IPS DF 4.7 (cell line): Measurements from ENCODE around the gene ZNF541.
A peak's percentile ranks its signal among the peaks of the same experiment; 100 is the strongest.
"Not testable (repeated sequence)": the region's sequence is repeated elsewhere in the genome, so short reads cannot be mapped to it uniquely, and the experiment has no call there.

Source experiments
- DNase-seq: peaks from one replicate; pipeline ENCODE4 v3.0.0-alpha.2; 2013; ENCODE audit warnings: low spot score; ENCODE audit errors: extremely low read depth

ZNF541 gene

DNA sequence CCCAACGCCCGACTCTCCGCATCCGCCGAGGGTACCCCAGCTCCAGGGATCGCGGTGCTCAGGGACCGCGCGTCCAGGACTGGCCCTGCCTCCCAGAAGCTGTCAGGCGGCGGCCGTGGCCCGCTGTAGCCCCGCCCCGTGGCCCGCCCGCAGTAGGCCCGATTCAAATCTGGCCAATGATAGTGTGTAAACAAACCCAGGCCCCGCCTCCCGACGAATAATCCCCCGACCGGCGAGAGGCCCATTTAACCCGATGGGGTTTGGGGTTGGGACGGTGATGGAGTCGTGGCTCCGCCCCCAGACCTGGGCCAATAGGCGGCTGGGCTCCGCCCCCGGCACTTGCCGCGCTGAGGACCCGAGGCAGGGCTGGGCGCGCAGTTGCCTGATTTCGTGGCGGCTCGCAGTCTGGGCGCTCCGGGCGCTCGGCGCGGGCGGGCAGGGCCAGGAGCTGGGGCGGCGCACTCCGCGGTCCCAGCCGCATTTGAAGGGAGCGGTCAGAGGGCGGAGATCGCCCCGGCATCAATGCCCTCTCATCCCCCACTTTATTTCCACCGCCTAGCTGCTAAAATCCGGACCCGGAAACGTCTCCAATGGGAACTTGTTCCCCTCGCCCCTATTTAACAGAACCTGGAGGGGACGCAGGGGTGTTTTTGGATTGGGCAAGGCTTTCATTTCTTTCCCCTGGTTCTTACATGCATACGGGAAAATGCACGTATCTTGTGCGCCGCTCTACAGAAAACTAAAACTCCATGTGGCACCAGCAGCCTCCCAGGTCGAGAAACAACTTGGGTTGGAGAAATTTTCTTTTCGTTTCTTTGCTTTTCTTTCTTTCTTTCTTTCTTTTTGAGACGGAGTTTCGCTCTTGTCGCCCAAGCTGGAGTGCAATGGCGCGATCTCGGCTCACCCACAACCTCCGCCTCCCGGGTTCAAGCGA lies 27.6 kb upstream of the ZNF541 start:
- peak; percentile 89 for DNase-seq

DNA sequence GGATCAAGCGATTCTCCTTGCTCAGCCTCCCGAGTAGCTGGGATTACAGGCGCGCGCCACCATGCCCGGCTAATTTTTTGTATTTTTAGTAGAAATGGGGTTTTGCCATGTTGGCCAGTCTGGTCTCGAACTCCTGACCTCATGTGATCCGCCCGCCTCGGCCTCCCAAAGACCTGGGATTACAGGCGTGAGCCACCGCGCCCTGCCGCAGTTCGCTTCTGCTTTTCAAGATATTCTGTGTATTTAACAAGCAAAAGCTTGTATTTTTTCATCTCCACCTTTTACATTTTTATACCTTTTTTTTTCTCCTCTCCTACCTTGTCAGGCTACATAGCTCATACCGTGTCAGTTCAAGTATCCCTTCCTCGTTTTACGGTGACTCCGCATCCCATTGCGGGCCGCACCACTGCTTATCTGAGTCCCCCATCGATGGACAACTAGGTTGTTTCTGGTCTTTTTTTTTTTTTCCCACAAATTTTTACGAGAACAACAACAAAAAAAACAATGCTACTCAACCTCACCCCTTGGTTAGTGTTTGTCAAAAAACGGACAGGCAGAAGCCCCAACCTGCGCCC lies 26.8 kb upstream of the ZNF541 start:
- not testable (repeated sequence) for DNase-seq

DNA sequence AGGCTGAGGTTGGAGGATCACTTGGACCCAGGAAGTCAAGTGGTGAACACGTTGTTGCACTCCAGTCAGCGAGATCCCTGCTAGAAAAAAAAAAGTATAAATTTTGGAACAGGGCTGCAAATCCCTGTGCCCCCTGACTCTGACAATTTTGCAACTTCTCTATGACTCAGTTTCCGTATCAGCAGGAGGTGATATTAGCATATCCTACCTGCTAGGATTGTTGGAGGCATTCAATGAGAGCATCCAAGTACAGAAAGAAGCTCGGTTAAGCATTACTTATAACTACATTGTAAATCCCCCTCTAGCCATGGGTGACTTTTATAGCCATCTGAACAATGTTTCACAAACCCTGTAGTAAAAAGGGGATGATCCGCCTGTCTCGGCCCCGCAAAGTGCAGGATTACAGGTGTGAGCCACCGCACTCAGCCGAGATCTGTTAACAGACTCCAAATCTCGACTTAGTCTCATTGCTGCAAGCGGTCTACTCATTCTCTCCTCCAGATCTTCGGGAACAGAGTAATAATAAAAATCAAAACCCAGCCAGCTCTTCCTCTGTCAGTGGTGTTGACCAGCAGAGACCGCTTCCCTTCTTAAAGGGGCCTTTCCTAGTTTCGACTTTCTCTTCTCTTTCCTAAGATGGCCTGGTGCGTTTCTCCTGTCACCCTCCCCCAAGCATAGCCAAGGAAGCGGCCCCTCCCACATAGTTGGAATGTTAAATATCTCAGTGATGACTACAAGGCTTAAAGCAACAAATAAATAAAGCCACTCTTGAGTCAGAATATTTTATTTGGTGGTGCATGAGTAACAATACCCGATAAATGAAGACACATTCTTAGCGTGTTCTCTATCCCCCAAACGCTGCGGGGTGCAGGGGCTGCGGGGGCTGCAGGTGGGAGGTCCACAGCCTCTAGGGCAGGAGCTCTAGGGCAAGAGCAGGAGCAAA lies 25.7 kb upstream of the ZNF541 start:
- DNase-seq: no peak

DNA sequence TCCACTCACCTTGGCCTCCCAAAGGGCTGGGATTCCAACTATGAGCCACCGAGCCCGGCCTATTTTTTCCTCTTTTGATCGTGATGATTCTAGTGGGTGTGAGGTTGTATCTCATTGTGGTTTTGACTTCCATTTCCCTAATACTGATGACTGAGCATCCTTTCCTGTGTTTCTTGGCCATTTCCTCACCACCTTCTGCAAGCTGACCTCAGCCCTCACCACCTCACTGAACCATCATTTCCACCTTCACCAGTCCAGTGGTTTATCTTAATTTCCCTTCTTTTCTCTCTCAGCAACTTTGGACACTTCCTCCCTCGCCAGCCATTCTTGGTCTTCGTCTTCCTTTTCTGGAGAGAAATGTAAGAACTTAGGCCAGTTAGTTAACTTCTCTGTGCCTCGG lies 23.0 kb upstream of the ZNF541 start:
- no peak for DNase-seq

DNA sequence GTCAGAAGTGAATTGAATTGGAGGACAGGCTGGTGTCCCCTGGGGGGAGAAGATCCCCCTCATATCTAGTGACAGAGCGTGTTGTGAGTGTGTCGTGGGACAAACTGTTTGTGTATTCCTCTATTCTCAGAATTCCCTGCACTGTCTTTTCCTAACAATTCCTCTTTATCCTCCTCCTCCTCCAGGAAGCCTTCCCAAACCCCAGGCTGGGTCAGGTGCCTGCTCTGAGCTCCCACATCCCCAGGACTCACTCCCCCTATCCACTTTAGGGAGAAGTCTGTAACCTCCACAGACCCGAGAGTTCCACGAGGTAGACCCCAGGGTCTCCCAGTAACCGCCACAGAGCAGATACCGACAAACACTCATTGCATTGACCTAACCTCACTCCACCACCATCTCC lies 20.9 kb upstream of the ZNF541 start:
- DNase-seq: no peak

DNA sequence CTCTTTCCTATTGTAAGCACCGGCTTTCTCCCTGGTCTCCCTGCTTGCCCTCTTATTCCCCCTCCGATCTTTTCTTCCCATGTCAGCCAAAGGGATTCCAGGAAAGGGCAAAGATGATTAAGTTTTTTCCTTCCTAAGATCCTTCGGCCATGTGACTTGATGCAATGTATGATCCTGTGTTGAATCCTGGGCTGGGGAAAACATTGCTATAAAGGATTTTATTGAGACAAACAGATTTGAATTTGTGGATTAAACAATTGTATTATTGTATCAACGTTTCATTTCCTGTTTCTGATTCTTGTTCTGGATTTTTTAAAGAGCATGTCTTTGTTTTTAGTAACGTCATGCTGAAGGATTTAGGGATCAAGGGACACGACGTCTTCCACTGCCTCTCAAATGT lies 16.9 kb upstream of the ZNF541 start:
- DNase-seq: no peak

DNA sequence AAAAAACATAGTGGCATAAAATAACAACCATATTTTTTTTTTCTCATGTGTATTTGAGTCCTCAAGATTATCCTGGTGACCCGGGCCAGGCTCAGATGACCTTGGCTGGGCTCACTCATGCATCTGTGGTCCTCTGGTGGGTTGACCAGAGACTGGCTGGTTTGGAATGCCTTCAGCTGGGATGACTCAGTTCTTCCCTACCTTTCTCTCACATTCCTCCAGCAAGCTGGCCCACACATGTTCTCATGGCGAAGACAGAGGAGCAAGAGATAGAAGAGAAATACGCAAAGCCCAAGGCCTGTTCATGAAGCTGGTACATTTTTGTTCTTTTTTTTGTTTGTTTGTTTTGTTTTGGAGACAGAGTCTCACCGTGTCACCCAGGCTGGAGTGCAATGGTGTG lies 14.3 kb upstream of the ZNF541 start:
- DNase-seq: no peak

DNA sequence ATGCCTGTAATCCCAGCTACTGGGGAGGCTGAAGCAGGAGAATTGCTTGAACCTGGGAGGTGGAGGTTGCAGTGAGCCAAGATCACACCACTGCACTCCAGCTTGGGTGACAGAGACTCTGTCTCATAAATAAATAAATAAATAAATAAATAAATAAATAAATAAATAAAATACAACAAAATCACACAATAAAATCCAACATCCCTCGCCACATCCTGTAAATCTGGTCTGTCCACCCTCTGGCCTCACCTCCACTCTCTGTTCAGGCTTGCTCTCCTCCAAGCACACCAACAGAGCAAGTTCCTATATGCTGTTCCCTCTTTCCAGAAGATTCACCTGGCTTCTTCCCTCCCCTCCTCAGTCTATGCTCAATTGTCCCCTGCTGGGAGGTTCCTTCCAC lies 10.2 kb upstream of the ZNF541 start:
- DNase-seq: not testable (repeated sequence)

DNA sequence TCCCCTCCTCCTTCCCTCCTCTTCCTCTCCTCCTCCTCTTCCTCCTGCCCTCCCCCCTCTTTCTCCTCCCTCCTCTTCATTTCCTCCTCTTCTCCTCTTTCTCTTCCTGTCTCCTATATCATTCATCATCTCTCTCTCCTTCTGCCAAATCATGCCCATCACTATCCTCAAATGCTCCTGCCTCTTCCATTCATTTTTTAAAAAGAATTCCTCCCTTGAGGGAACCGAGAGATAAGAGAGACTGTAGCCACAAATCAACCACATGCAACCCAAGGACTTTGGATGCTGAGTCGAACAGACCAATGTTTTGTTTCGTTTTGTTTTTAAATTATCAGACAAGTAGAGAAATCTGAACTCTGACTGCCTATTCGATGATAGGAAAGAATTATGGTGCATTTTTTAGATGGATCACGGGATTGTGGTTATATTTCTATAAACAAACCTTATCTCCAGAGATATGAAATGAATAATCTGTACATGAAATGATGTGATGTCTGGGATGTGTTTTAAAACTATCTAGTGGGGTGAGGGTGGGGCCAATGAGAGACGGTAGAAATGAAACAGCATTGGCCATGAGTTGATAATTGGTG lies 9.5 kb upstream of the ZNF541 start:
- DNase-seq: no peak

DNA sequence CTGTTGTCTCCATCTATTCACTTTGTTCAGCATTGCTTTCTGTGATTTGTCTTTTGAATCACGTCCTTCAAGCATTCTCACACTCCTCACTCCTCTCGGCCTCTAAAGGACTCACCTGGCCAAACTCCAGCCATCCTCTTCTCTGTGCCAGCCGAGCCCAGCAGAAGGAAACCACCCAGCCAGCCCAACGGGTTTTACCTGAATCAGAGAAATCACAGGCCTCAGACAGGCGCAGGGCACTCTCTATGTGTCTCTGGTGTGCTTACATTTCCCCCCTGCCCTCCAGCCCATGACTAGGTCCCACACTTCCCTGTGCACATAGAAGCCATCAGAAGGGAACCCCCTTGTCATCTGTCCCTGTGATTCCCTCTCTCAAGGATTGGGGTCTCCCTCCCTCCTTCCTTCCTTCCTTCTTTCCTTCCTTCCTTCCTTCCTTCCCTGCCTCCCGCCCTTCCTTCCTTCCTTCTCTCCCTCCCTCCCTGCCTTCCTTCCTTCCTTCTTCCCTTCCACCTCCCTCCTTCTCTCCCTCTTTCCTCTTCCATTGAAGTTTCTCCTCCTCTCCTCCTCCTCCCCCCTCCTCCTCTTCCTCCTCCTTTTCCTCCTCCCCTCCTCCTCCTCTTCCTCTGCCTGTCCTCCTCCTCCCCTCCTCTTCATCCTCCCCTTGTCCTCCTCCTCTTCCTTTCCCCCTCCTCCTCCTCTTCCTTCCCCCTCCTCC lies 8.8 kb upstream of the ZNF541 start:
- no peak for DNase-seq

DNA sequence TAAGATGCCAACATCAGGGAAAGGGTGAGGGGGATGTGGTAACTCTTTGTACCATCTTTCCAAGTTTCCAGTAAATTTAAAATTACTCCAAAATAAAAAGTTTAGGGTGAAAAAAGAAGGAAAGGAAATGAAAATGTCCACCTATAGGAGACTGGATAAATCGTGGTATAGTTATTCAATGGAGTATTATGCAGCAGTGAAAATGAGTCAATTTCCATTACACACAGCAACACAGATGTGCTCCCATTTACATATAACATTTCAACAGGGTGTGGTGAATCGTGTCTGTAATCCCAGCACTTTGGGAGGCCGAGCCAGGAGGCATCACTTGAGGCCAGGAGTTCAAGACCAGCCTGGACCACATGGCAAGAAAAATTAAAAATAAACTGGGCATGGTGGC lies 7.4 kb upstream of the ZNF541 start:
- DNase-seq: no peak

DNA sequence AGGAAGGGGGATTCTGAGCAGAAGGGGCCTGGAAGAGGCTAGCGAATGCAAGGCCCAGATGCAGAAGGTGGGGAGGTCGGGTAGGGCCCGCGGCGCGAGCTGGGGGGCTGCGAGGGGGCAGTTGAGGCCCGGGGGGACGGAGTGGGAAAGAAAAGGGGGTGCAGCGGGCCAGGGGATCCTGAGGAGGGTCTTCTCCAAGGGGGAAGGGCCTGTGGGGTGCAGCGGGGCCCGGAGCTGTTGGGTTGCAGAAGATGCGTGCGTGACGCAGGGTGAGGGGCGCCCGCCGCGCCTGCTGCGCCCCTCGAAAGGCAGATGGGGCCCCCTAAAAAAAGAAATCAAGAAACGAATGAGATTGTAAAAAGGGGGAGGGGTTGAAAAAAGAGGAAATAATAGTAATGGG lies 313 bp downstream of the ZNF541 start:
- no peak for DNase-seq

DNA sequence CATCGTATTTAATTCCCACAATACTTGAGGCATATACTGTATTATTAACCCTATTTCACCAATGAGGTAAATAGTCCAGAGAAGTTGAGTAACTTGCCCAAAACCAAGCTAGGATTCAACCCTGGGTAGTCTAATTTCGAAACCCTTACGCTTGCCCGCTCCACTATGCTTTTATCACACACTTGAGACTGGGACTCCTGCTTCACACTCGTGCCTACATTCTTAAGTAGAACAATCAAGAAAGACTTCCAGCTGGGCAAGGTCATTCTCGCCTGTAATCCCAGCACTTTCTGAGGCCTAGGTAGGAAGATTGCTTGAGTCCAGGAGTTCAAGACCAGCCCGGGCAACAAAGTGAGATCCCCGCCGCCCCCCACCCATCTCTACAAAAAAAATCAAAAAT lies 3.6 kb downstream of the ZNF541 start:
- no peak for DNase-seq

DNA sequence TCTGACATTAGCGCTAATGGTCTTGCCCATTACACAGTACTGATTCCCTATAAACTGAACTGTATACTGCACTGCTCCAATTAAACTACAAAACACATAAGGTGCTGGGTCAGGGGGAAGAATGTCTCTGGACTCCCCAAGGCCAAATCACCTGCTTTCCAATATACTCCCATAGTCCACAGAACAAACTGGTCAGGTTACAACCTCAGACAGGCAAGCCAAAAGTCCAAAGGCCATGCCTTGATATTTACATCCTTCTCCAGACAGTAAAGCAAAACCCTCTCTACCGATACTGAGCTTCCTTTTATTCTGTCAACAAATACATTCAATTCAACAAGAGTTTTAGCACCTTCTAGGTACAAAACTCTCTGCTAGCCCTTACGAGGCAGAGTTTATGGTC lies 8.9 kb downstream of the ZNF541 start:
- no peak for DNase-seq

DNA sequence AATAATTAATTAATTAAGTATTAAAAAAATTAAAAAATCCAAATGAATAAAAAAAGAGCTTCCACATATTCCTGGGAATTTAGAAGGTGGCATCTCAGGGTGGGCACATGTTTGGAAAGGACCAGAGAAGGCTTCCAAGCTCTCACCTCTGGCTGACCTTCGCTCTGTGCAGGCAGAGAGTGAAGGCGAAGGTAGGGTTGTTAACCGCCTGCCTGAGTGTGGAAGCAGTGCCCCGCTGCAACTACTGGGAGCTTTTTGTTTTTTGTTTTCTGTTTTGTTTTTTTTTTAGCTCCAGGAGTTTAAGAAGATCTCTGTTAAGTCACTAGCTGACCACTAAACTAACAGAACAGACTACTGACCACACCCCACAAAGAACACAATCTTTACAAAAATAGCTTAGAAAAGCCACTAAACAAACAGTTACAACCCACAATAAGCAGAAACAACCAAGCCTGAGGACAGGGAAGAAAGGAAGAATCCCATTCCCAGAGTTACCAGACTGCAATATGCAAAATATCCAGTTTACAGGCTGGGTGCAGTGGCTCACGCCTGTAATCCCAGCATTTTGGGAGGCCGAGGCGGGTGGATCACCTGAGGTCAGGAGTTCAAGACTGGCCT lies 11.4 kb downstream of the ZNF541 start:
- DNase-seq: no peak

DNA sequence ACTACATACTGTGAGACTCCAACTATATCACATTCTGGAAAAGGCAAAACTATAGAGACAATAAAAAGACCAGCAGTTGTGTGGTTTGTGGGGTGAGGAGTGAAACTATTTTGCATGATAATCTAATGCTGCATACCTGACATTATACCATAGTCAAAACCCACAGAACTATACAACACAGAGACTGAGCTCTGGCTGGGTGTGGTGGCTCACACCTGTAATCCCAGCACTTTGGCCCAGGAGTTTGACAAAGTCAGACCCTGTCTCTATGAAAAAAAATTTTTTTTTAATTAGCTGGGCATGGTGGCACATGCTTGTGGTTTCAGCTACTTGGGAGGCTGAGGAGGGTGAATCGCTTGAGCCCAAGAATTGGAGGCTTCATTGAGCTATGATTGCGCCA lies 11.9 kb downstream of the ZNF541 start:
- no peak for DNase-seq

DNA sequence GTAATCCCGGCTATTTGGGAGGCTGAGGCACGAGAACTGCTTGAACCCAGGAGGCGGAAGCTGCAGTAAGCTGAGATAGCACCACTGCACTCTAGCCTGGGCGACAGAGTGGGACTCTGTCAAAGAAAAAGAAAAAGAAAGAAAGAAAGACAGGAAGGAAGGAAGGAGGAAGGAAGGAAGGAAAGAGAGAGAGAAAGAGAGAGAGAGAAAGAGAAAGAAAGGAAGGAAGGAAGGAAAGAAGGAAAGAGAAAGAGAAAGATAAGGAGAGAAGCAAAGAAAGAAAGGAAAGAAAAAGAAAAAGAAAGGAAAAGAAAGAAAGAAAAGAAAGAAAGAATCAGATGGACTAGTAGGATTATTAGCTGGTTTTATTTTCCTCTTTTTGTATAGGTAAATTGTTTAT lies 22.8 kb downstream of the ZNF541 start:
- DNase-seq: no peak

DNA sequence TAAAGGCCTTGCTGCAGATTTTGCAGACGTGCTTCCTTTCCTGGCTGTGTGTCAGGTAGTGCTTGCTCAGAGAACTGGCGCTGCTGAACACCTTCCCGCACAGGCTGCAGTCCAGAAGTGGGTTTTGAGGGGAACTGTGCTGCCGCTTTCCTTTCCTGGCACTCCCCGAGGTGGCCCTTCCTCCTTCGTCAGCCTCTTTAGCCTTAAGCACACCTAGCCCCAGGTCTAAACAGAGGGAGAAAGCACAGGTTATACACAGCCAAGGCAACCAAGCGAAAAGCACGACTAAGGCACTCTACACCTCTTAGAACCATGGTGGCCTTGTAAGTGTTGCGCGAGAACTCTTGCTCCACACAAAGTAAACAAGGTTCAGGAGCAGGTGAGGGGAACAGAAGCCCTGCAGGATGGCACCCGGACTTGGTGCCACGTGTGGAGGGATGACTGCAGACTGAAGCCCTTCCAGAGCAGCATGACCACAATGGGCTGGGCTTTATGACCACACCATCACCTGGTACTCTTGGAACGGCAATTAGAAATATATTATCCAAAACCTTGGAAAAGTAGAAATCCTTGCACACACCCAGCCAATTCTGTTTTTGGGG lies 23.6 kb downstream of the ZNF541 start:
- DNase-seq: no peak

DNA sequence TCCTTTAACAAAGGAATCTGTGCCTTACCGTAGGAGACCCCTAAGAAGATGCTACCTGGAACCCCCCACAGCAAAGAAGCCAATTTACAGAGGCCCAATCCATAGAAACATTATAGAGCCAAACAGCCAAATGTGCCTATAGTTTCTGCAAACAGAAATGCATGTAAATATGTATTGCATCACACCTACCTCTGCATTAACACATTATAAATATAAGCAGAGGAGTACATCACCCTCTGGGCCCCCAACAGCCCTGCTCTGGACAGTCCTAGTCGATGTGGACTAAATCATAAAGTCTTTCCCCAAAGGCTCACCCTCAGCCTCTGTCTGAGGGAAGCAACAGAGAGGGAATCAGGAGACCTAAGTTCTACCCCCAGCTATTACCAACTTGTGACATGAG lies 25.7 kb downstream of the ZNF541 start:
- no peak for DNase-seq
